Subcutaneous abdominal adipose tissue (tissue), 5 donors: Measurements from ENCODE around the gene MYH14.

ENCODE experiments used
- H3K27ac ChIP-seq: one replicate; pipeline ENCODE4 v1.7.0; 2013; ENCODE audit warnings: low read depth, mild to moderate bottlenecking, inconsistent platforms, low read length, moderate library complexity
- H3K27me3 ChIP-seq, 5 donors: one replicate each; pipeline ENCODE4 v1.7.0; 2013; ENCODE audit warnings: low read length in 5 of 5, inconsistent platforms in 1 of 5; ENCODE audit not compliant: control insufficient read depth in 5 of 5, insufficient read depth in 4 of 5
- H3K36me3 ChIP-seq, 5 donors: one replicate each; pipeline ENCODE4 v1.7.0; 2013; ENCODE audit warnings: low read length in 5 of 5; ENCODE audit not compliant: control insufficient read depth in 5 of 5, insufficient read depth in 5 of 5
- H3K4me1 ChIP-seq, 5 donors: one replicate each; pipeline ENCODE4 v1.7.0; 2013; ENCODE audit warnings: low read length in 5 of 5, mild to moderate bottlenecking in 3 of 5, moderate library complexity in 1 of 5; ENCODE audit not compliant: control insufficient read depth in 5 of 5, insufficient read depth in 5 of 5
- H3K4me3 ChIP-seq, 5 donors: one replicate each; pipeline ENCODE4 v1.7.0; 2013; ENCODE audit warnings: low read length in 5 of 5, low read depth in 1 of 5
- H3K9ac ChIP-seq, 5 donors: one replicate each; pipeline ENCODE4 v1.7.0; 2013; ENCODE audit warnings: low read length in 5 of 5, mild to moderate bottlenecking in 4 of 5, moderate library complexity in 3 of 5
- H3K9me3 ChIP-seq, 5 donors: one replicate each; pipeline ENCODE4 v1.7.0; 2013; ENCODE audit warnings: low read length in 5 of 5; ENCODE audit not compliant: control insufficient read depth in 5 of 5
- donor health status: healthy.
- donor health status: healthy.
- donor health status: healthy.
- donor health status: healthy.
- donor health status: healthy.

MYH14 gene

GRCh38 chr19:50204081-50204428 is 633 bp downstream of the MYH14 start:
- peaks cover 0 to 26% (median 15%) of the 10 kb centered on the region in 5 donors for H3K27me3 ChIP-seq
- no peaks in the 10 kb centered on the region for H3K36me3 ChIP-seq
- H3K9me3 ChIP-seq, result no peaks in the 10 kb centered on the region
- peak overlapping the region; percentile 42 to 66 (median 60) for H3K4me3 ChIP-seq
- H3K9ac ChIP-seq, result peak overlapping the region in 3 of 5 donors; percentile 62 to 80 (median 74)
- H3K4me1 ChIP-seq, result peaks cover 6 to 38% (median 33%) of the 10 kb centered on the region in 5 donors
- H3K27ac ChIP-seq, result no peak overlapping the region

GRCh38 chr19:50204811-50205675 is 1.6 kb downstream of the MYH14 start:
- Histone ChIP-seq H3K27me3 (peaks cover 0 to 26% (median 15%) of the 10 kb centered on the region in 5 donors), H3K9me3 (no peaks in the 10 kb centered on the region), H3K4me3 (peak overlapping the region in 2 of 5 donors; percentile 21 to 22), H3K4me1 (peaks cover 4 to 34% (median 28%) of the 10 kb centered on the region in 5 donors), H3K27ac (peak overlapping the region; percentile 50), H3K36me3 (no peaks in the 10 kb centered on the region), H3K9ac (peak overlapping the region in 2 of 5 donors; percentile 38 to 56)

- peak overlapping the region in 2 of 5 donors; percentile 38 to 56 for H3K9ac ChIP-seq
- H3K36me3 ChIP-seq, result peaks cover 0 to 4% (median 3%) of the 10 kb centered on the region in 5 donors
- H3K4me1 ChIP-seq, result peaks cover 4 to 34% (median 28%) of the 10 kb centered on the region in 5 donors
- peaks cover 0 to 26% (median 15%) of the 10 kb centered on the region in 5 donors for H3K27me3 ChIP-seq
- H3K9me3 ChIP-seq, result no peaks in the 10 kb centered on the region
- H3K4me3 ChIP-seq, result peak overlapping the region in 1 of 5 donors; percentile 22
- H3K27ac ChIP-seq, result peak overlapping the region; percentile 50
Measured at GRCh38 chr19:50205681-50206138, 2.3 kb downstream of the MYH14 start.

- no peak overlapping the region for H3K4me3 ChIP-seq
- H3K36me3 ChIP-seq, result peaks cover 0 to 5% (median 3%) of the 10 kb centered on the region in 5 donors
- H3K4me1 ChIP-seq, result peaks cover 4 to 34% (median 28%) of the 10 kb centered on the region in 5 donors
- no peaks in the 10 kb centered on the region for H3K9me3 ChIP-seq
- peaks cover 0 to 23% (median 14%) of the 10 kb centered on the region in 5 donors for H3K27me3 ChIP-seq
- no peak overlapping the region for H3K9ac ChIP-seq
- peak overlapping the region; percentile 50 for H3K27ac ChIP-seq
Measured at GRCh38 chr19:50206191-50206590, 2.8 kb downstream of the MYH14 start.

GRCh38 chr19:50207730-50208129 is 4.3 kb downstream of the MYH14 start:
- peaks cover 0 to 3% (median 0%) of the 10 kb centered on the region in 5 donors for H3K9me3 ChIP-seq

GRCh38 chr19:50209131-50209530 is 5.7 kb downstream of the MYH14 start:
- peaks cover 0 to 3% (median 0%) of the 10 kb centered on the region in 5 donors for H3K9me3 ChIP-seq
- no peak overlapping the region for H3K9ac ChIP-seq
- peaks cover 0 to 14% (median 8%) of the 10 kb centered on the region in 5 donors for H3K27me3 ChIP-seq
- H3K4me3 ChIP-seq, result no peak overlapping the region
- peaks cover under 1 to 20% (median 18%) of the 10 kb centered on the region in 5 donors for H3K4me1 ChIP-seq
- H3K27ac ChIP-seq, result no peak overlapping the region
- peaks cover 0 to 6% (median 3%) of the 10 kb centered on the region in 5 donors for H3K36me3 ChIP-seq

More at GRCh38 chr19:50207730-50208129, 4.3 kb downstream of the MYH14 start:
- peaks cover 0 to 21% (median 13%) of the 10 kb centered on the region in 5 donors for H3K27me3 ChIP-seq
- H3K27ac ChIP-seq, result no peak overlapping the region
- peaks cover 0 to 6% (median 3%) of the 10 kb centered on the region in 5 donors for H3K36me3 ChIP-seq
- no peak overlapping the region for H3K9ac ChIP-seq
- peaks cover 4 to 32% (median 27%) of the 10 kb centered on the region in 5 donors for H3K4me1 ChIP-seq
- no peak overlapping the region for H3K4me3 ChIP-seq

- peaks cover 0 to 5% (median 3%) of the 10 kb centered on the region in 5 donors for H3K27me3 ChIP-seq
- H3K36me3 ChIP-seq, result peaks cover 0 to 6% (median 3%) of the 10 kb centered on the region in 5 donors
Measured at GRCh38 chr19:50210425-50210824, 7.0 kb downstream of the MYH14 start.

GRCh38 chr19:50213925-50214324 is 10.5 kb downstream of the MYH14 start:
- Histone ChIP-seq H3K27ac (no peak overlapping the region), H3K4me3 (no peak overlapping the region), H3K9ac (no peak overlapping the region), H3K27me3 (peaks cover 0 to 3% (median 0%) of the 10 kb centered on the region in 5 donors), H3K36me3 (peaks cover 0 to 6% (median 3%) of the 10 kb centered on the region in 5 donors), H3K4me1 (no peaks in the 10 kb centered on the region), H3K9me3 (peaks cover 0 to 3% (median 0%) of the 10 kb centered on the region in 5 donors)

More at GRCh38 chr19:50210425-50210824, 7.0 kb downstream of the MYH14 start:
- Histone ChIP-seq H3K27ac (no peak overlapping the region), H3K9me3 (peaks cover 0 to 3% (median 0%) of the 10 kb centered on the region in 5 donors), H3K4me1 (peaks cover 0 to 7% (median 5%) of the 10 kb centered on the region in 5 donors), H3K4me3 (no peak overlapping the region), H3K9ac (no peak overlapping the region)

GRCh38 chr19:50214699-50215543 is 11.5 kb downstream of the MYH14 start:
- Histone ChIP-seq H3K4me3 (no peak overlapping the region), H3K36me3 (peaks cover 0 to 6% (median 3%) of the 10 kb centered on the region in 5 donors), H3K27ac (no peak overlapping the region), H3K27me3 (peaks cover 0 to 3% (median 0%) of the 10 kb centered on the region in 5 donors), H3K9me3 (peaks cover 0 to 3% (median 0%) of the 10 kb centered on the region in 5 donors), H3K4me1 (no peaks in the 10 kb centered on the region), H3K9ac (no peak overlapping the region)
